ENCODE measurements around the gene DDX39B.

Gene DDX39B

GRCh38 chr6:31531771-31532643 is 9.8 kb downstream of the DDX39B start:
- DNase-seq (ENCODE audit: low read depth), result no peak
- no peak for TF ChIP-seq CTCF (conservative IDR thresholded peaks at IDR 0.05; ENCODE audit: low read depth, low read length)
- H3K4me3 ChIP-seq (ENCODE audit: low read length), result no peak overlapping the region

GRCh38 chr6:31531162-31531561 is 10.6 kb downstream of the DDX39B start:
- DNase-seq (ENCODE audit: low read depth), result no peak
- no peak for TF ChIP-seq CTCF (conservative IDR thresholded peaks at IDR 0.05; ENCODE audit: low read depth, low read length)
- H3K4me3 ChIP-seq (ENCODE audit: low read length), result no peak overlapping the region

- DNase-seq (ENCODE audit: low read depth), result no peak
- TF ChIP-seq CTCF (conservative IDR thresholded peaks at IDR 0.05; ENCODE audit: low read depth, low read length), result no peak
- H3K4me3 ChIP-seq (ENCODE audit: low read length), result no peak overlapping the region
These were observed 11.1 kb downstream of the DDX39B start for GRCh38 chr6:31530659-31531058.

GRCh38 chr6:31529329-31530150 is 12.3 kb downstream of the DDX39B start:
- no peak for DNase-seq (ENCODE audit: low read depth)
- TF ChIP-seq CTCF (conservative IDR thresholded peaks at IDR 0.05; ENCODE audit: low read depth, low read length), result no peak
- no peak overlapping the region for H3K4me3 ChIP-seq (ENCODE audit: low read length)

- no peak for TF ChIP-seq CTCF (conservative IDR thresholded peaks at IDR 0.05; ENCODE audit: low read depth, low read length)
- no peak within 1 kb of the TSS for H3K4me3 ChIP-seq (ENCODE audit: low read length)
- DNase-seq (ENCODE audit: low read depth), result no peak
These were observed 12.9 kb downstream of the DDX39B start, which contains the start of gene MCCD1 for GRCh38 chr6:31528821-31529328. TSS of gene MCCD1 (plus strand) at chr6:31528962. CDS start at chr6:31529015, 53 bp downstream.

- TF ChIP-seq CTCF (conservative IDR thresholded peaks at IDR 0.05; ENCODE audit: low read depth, low read length), result no peak
- no peak for DNase-seq (ENCODE audit: low read depth)
These were observed 13.5 kb downstream of the DDX39B start for GRCh38 chr6:31528307-31528777.

More at GRCh38 chr6:31528307-31528777, 13.5 kb downstream of the DDX39B start:
- no peak overlapping the region for H3K4me3 ChIP-seq (ENCODE audit: low read length)
